GM12872 (cell line): ENCODE data around the gene AMOT.

Source experiments
- TF ChIP-seq, protein P1 (sequence below): IDR thresholded peaks from 3 replicates; pipeline ENCODE4 v1.5.1; 2011; ENCODE audit warnings: low read depth, mild to moderate bottlenecking, low read length, moderate library complexity; ENCODE audit not compliant: insufficient read depth

The AMOT gene

GRCh38 chrX:112774651-112775293 lies 65.9 kb downstream of the AMOT start:
- TF ChIP-seq, protein P1, sequence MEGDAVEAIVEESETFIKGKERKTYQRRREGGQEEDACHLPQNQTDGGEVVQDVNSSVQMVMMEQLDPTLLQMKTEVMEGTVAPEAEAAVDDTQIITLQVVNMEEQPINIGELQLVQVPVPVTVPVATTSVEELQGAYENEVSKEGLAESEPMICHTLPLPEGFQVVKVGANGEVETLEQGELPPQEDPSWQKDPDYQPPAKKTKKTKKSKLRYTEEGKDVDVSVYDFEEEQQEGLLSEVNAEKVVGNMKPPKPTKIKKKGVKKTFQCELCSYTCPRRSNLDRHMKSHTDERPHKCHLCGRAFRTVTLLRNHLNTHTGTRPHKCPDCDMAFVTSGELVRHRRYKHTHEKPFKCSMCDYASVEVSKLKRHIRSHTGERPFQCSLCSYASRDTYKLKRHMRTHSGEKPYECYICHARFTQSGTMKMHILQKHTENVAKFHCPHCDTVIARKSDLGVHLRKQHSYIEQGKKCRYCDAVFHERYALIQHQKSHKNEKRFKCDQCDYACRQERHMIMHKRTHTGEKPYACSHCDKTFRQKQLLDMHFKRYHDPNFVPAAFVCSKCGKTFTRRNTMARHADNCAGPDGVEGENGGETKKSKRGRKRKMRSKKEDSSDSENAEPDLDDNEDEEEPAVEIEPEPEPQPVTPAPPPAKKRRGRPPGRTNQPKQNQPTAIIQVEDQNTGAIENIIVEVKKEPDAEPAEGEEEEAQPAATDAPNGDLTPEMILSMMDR, result no peak

GRCh38 chrX:112774142-112774541 lies 66.5 kb downstream of the AMOT start:
- TF ChIP-seq, protein P1, result no peak

DNA sequence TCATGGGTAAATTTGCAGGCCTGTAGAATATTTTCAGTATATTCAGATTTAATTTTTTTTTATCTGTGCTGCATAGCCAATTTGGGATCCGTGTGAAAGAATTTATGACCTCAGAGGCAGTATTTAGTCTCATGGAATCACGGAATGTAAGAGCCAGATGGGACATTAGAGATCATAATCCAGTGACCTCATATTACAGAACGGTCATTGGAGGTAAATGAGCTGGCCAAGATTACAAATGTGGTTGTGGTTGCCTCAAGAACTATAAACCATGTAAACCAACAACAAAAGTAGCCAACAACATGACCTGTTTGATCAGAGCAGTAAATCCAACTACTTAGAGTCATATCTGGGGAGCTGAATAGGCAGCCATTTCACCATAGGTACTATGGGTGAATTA lies 71.6 kb downstream of the AMOT start:
- TF ChIP-seq, protein P1, result no peak

DNA sequence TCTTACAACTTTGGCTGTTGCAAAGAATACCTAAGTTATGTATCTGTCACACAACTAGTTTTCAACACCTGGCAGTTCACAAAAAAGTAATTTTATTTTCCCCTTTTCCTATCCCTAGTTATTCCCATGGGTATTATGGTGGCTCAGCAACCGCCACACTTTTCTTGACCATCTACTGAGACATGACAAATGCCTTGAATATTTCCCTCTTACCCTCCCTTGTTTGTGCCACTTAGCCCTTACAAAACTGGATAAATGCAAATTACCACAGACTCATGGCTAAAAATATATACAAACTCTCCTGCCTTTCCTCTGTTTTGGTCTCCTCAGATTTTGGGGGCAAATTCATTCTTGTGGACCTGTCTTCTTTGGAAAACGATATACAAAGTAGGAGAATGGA lies 72.1 kb downstream of the AMOT start:
- TF ChIP-seq, protein P1, result no peak

- TF ChIP-seq, protein P1, result no peak
Observed at GRCh38 chrX:112766774-112767173, 73.9 kb downstream of the AMOT start.

DNA sequence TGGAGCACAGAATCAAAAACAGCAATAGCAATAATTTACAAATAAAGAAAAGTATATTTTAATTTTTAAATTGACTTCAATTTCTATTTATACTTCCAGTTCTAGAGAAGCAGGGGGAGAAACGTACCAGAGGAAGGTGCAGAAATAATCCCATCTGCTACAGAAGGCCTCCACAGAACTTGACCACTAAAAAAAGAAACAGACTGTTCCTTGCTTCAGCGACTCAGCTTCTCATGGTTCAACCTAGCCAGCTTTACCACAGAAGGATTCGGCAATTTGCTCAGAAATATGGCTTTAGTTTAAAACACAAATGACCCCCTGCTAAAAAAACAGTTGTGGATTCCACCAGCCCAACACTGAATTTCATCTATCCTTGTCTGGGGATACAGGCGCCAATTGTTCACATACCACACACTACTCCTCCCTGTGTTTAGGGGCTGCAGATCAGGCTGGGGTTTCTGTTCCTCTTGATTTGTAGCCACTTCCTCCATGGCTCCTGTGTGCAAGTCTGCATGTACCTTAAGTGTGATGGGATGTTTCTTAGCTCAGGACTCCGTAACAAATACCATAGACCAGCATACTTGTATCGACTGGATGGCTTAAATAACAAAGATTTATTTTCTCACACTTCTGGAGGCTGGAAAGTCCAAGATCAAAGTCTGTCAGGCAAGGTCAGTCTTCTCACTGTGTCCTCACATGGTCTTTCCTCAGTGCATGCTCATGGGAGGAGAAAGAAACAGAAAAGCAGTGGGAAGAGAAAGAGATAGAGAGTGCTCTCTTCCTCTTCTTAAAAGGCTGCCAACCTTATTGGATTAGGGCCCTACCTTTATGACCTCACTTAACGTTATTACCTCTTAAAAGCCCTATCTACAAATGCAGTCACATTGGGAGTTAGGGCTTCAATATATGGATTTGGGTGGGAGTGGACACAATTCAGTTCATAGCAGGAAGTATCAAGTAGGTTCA lies 79.1 kb downstream of the AMOT start:
- TF ChIP-seq, protein P1, result no peak

GRCh38 chrX:112760697-112761096 lies 79.9 kb downstream of the AMOT start:
- TF ChIP-seq, protein P1, result peak; percentile 31; the same call in 1 of the 3 replicates
